ENCODE data around the gene KNDC1. TPM values are rescaled to one million over a fixed set of nuclear protein-coding genes. Genes with fewer than 3 reads are reported as not detected.

KNDC1 gene
- total RNA-seq, 4 donors from 2014 or later, result 3.7 to 5.9 (median 4.8) TPM

DNA sequence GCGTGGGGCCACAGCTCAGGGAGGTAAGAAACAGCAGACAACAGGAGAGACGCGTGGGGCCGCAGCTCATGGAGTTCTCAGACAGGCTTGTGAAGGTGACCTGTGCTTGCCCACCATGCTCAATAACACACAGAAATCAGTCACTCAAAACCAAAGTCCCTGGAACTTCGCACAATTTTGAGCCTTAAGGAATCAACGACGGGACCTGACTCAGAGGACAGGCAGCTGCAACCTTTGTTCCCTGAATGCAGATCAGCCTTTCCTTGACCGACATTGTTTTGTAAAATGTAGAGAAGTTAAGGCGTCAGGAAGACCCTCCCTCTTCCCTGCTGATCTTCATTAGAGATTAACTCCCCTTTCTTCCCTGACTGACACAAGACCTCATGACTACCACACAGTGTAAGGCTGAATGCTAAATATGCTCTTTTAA is 8.5 kb upstream of the KNDC1 start:
- Histone ChIP-seq H3K9me3 (peaks cover 0 to 26% (median 2%) of the 10 kb centered on the region in 4 donors), H3K27ac (no peak overlapping the region)
- WGBS, 2 donors, result 27% methylated on average over 9 of the region's 9 CpGs

DNA sequence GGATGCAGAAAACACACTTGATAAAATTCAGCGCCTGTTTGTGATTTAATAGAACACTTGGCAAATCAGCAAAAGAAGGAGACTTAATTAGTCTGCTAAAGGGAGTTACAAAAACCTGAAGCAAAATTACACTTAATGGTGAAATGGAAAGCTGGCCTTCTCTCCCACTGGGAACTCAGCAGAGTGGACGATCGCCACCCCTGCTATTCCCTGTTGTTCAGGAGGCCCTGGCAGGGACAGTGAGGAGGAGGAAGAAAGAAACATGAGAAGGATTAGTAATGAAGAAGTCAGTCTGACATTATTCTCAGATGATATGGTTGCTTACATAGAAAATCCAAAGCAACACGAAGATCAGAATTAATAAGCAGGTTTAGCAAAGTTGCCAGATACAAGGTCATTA is 5.6 kb upstream of the KNDC1 start:
- Histone ChIP-seq H3K27ac (no peak overlapping the region), H3K9me3 (peaks cover 0 to 4% (median 0%) of the 10 kb centered on the region in 4 donors), H3K4me1 (peaks cover 0 to 3% (median 0%) of the 10 kb centered on the region in 4 donors), H3K4me3 (no peak overlapping the region), H3K36me3 (no peaks in the 10 kb centered on the region), H3K27me3 (peaks cover 0 to 17% of the 10 kb centered on the region in 2 donors)
- 65 to 76% methylated on average over 4 of the region's 4 CpGs for WGBS, 2 donors
- TF ChIP-seq, protein P1, sequence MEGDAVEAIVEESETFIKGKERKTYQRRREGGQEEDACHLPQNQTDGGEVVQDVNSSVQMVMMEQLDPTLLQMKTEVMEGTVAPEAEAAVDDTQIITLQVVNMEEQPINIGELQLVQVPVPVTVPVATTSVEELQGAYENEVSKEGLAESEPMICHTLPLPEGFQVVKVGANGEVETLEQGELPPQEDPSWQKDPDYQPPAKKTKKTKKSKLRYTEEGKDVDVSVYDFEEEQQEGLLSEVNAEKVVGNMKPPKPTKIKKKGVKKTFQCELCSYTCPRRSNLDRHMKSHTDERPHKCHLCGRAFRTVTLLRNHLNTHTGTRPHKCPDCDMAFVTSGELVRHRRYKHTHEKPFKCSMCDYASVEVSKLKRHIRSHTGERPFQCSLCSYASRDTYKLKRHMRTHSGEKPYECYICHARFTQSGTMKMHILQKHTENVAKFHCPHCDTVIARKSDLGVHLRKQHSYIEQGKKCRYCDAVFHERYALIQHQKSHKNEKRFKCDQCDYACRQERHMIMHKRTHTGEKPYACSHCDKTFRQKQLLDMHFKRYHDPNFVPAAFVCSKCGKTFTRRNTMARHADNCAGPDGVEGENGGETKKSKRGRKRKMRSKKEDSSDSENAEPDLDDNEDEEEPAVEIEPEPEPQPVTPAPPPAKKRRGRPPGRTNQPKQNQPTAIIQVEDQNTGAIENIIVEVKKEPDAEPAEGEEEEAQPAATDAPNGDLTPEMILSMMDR (IDR thresholded peaks at IDR 0.05), result no peak
- no peak for TF ChIP-seq EP300 (IDR thresholded peaks at IDR 0.05)
- no peak for TF ChIP-seq POLR2A (IDR thresholded peaks at IDR 0.05)
- DNase-seq (ENCODE audit: low spot score in 2 of 2), result no peak

More for the DNA sequence above, 8.5 kb upstream of the KNDC1 start:
- TF ChIP-seq, protein P1 (IDR thresholded peaks at IDR 0.05), result no peak
- TF ChIP-seq POLR2A (IDR thresholded peaks at IDR 0.05) (no peak), EP300 (IDR thresholded peaks at IDR 0.05) (no peak)
- Histone ChIP-seq H3K27me3 (peaks cover 0 to 10% of the 10 kb centered on the region in 2 donors), H3K36me3 (no peaks in the 10 kb centered on the region), H3K4me1 (no peaks in the 10 kb centered on the region), H3K4me3 (no peak overlapping the region)
- no peak for DNase-seq (ENCODE audit: low spot score in 2 of 2)

DNA sequence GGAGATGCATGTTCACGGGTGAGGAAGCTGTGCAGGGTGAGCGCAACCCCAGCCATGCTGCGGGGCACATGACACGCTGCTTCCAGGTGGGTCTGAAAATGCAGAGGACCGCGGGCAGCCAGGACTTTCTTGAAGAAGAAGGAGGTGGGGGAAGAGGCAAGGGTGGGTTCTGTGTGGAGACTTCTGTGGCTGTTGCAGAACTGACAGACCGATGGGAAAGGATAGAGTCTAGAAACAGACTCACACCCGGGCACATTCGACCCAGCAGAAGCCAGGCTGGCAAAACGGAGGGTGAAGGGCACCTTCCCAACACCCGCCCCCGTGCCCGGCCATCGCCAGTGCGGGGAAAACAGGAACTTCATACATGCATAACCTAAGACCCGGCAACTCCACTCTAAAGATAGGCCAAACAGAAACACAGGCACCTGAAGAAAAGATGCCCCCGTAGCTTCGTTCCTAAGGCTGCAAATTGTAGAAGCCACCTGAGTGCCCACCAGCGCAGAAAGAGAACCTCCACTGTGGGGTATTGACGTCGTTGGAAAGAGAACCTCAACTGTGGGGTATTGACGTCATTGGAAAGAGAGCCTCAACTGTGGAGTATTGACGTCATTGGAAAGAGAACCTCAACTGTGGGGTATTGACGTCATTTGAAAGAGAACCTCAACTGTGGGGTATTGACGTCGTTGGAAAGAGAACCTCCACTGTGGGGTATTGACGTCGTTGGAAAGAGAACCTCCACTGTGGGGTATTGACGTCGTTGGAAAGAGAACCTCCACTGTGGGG is 4.8 kb upstream of the KNDC1 start:
- no peak for DNase-seq (ENCODE audit: low spot score in 2 of 2)
- TF ChIP-seq, protein P1 (IDR thresholded peaks at IDR 0.05), result no peak
- no peak for TF ChIP-seq EP300 (IDR thresholded peaks at IDR 0.05)
- no peak for TF ChIP-seq POLR2A (IDR thresholded peaks at IDR 0.05)
- Histone ChIP-seq H3K4me1 (peaks cover 0 to 10% (median 0%) of the 10 kb centered on the region in 4 donors), H3K9me3 (peaks cover 0 to 4% (median 0%) of the 10 kb centered on the region in 4 donors), H3K27ac (no peak overlapping the region), H3K36me3 (no peaks in the 10 kb centered on the region), H3K27me3 (peaks cover 0 to 20% of the 10 kb centered on the region in 2 donors), H3K4me3 (no peak overlapping the region)
- 90 to 91% methylated on average over 30 of the region's 30 CpGs for WGBS, 2 donors

DNA sequence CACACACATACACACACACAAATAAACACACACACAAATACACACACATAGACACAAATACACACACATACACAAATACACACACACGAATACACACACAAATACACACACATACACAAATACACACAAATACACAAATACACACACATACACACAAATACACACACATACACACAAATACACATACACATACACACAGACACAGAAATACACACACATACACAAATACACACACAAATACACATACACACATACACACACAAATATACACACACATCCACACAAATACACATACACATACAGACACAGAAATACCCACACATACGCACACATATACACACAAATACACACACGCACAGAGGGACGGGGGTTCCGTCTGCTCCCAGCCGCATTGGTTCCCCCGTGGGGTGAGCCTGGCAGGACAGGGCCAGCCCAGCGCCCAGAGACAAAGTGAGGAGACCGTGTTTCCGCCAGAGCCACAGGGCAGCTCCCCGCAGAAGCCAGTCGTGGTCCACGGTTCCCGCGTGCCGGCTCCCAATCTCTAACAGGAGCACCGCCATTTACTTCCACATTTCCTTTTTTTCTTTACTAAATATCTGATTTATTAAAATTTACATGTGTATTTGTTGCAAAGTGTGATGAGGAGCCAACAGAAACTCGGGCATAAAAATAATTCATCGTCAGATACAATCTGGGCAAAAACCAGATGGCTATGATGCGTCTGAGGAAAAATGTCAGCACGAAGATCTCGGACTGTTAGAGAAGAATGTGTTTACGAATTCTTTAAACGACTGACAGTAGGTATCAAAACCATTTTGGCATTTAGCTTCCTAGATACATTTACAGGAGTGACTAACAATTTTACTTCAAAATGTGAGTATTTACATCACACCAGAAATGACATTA is 3.1 kb upstream of the KNDC1 start:
- Histone ChIP-seq H3K9me3 (peaks cover 0 to 4% (median 0%) of the 10 kb centered on the region in 4 donors), H3K36me3 (no peaks in the 10 kb centered on the region), H3K27ac (no peak overlapping the region), H3K4me3 (no peak overlapping the region), H3K4me1 (peaks cover 0 to 25% (median 9%) of the 10 kb centered on the region in 4 donors), H3K27me3 (peaks cover 0 to 29% of the 10 kb centered on the region in 2 donors)
- DNase-seq (ENCODE audit: low spot score in 2 of 2), result no peak
- WGBS, 2 donors, result 74 to 79% methylated on average over 24 of the region's 24 CpGs
- TF ChIP-seq, protein P1 (IDR thresholded peaks at IDR 0.05), result no peak
- no peak for TF ChIP-seq POLR2A (IDR thresholded peaks at IDR 0.05)
- no peak for TF ChIP-seq EP300 (IDR thresholded peaks at IDR 0.05)
